ENCODE results near the gene MVB12B.

MVB12B gene

GRCh38 chr9:126363847-126364671 is 37.4 kb downstream of the MVB12B start:
- DNase-seq: no peak

GRCh38 chr9:126365780-126366179 is 39.2 kb downstream of the MVB12B start:
- no peak for DNase-seq

DNA sequence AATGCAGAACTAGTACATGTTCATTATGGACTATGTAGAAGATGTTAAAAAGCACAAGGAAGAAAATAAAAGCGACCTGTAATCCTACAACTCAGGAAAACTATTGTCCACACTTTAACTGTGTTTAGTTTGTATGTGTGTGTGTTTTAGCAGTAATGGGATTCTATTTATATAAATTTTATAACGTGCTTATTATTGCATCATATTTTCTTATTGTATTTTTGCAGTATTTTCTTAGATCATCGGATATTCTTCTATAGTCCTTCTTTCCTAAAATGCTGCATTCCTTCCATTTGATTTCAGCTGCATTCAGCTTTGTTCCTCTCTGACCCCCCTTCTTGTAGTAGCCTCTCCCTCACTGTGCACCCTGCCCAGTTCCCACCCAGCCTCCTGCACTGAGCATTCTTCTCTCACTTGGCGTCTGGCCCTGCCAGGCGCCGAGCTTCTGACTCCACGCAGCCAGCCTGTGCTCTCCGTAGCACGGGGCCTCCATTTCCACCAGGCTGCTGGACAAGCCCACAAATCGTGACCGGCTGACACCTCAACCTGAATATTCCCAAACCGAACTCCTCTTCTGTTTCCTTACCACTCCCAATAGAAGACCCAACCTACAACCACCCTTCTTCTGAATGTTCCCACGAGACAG is 39.9 kb downstream of the MVB12B start:
- DNase-seq: no peak

DNA sequence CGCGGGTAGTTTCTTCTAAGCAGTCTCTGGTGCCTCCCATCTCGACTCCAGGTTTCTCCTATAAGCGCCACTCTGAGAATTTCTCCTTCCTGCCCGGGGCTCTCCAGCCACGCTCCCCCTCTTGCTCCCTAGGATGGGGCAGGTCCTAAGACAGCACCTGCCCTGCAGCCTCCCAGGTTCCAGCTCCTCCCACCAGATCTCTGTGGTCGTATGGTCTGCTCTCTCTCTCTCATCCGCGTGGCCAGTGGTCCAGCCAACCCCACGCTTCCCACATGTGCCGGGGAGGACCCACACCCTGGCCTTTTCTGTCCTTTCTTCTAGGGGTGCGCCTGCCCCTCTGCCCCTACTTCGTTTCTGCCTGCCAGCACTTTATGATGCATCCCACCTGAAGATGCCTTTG is 40.5 kb downstream of the MVB12B start:
- DNase-seq: no peak

- no peak for DNase-seq
These were observed 41.0 kb downstream of the MVB12B start for GRCh38 chr9:126367616-126368015.

- DNase-seq: no peak
These were observed 41.4 kb downstream of the MVB12B start for GRCh38 chr9:126368020-126368419.

GRCh38 chr9:126371007-126371870 is 44.6 kb downstream of the MVB12B start:
- no peak for DNase-seq

GRCh38 chr9:126372716-126373115 is 46.1 kb downstream of the MVB12B start:
- no peak for DNase-seq

DNA sequence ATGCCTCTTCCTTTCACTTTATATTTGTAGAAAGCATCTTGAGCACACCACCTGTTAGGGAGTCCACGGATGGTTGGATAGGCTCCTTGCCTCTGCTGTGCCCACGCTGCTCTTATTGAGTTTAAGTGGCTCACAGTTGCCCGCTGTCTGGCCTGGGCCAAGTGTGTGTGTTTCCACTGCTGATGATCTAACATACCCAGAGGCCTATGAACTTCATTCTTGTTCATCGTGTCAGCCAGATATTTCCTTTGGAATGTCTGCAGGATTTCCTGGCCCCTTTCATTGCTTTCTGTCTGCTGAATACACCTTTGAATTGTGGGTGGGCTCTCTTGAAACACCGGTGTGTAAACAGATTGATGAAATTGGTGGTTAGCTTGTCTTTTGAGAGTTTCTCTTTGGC is 46.6 kb downstream of the MVB12B start:
- no peak for DNase-seq

DNA sequence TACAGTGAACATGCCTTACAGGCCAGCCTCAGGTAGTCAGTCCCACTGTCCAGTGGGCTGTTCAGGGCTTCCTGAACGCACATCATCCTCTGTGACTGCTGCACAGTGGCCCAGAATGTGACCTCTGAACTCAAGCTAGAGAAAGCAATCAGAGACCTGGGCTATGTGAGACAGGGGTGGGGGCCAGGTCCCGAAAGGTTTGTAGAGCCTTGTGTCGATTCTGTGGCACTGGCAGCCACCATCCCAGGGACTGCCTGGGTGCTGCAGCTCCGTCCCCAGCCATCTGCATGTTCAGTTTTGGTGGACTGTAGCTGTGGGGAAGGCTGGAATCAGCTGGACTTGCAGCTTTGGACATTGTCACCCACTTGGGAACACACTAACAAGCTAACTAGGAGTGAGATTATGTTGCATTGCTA is 47.7 kb downstream of the MVB12B start:
- no peak for DNase-seq

GRCh38 chr9:126375386-126375785 is 48.8 kb downstream of the MVB12B start:
- no peak for DNase-seq

GRCh38 chr9:126376311-126377175 is 49.9 kb downstream of the MVB12B start:
- DNase-seq: no peak

DNA sequence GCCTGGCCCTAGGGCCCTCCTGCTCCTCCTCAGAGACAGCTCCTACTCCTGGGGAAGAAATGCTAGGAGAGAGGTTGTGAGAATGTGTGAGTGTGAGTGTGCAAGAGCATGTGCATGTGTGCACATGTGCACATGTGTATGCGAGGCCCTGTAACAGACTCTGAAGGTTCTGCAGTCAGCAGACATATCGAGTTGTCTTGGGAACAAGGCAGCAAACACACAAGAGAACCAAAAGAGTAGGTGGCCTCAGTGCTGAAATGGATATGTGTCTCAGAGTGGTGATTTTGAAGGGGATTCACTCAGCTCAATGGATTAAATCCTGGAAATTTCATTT is 50.5 kb downstream of the MVB12B start:
- no peak for DNase-seq

- no peak for DNase-seq
These were observed 50.9 kb downstream of the MVB12B start for GRCh38 chr9:126377536-126377935.

GRCh38 chr9:126378761-126379160 is 52.1 kb downstream of the MVB12B start:
- no peak for DNase-seq

DNA sequence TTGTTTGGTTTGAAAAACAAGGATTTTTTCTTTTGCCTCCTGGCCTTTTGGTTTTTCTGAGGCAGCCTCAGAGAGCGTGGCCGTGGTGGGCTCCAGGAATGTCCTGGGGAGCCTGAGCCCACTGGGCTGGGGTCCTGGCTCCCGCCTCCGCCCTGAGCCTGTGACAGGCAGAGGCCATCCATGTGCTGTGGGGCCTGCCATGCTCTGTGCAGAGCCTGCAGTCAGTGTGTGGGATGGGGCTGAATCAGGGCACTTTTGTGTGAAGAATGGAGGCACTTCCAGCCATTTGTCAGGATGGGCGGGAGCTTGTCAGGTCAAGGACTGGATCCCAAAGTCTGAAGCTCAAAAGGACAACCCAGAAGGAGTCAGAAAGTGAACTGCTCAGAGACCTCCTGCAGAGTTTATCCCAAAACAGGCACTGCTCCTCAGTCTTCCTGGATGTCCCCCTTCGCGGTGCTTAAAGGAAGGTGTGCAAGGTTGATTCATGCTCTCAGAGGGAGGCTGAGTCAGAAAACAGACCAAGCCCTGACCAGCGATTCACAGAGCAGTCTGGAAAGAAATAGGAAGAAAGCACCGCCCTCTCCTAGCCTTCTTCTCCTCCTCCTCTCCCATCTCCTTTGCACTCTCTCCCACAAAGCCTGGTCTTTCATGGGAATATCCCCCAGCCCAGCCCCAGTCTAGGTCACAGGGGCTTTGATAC is 53.2 kb downstream of the MVB12B start:
- DNase-seq: no peak

GRCh38 chr9:126380447-126380846 is 53.8 kb downstream of the MVB12B start:
- no peak for DNase-seq

DNA sequence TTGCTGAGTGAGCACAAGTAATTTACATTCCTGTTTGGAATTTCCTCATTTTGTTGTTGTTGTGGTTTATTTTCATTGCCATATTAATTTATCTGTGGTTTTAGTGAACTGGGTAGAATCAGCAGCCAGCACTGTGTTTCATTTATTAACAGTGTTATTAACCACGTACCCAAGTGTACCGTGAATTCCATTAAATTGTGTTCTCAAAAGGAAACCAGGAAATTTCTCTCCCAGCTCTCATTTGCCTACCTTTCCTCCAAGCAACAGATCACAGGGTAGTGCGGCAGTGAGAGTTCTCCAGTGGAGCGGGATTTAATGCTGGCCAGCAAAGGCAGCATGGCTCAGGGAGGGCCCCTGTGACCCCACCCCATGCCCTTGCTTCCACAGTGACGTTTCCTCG is 54.6 kb downstream of the MVB12B start:
- DNase-seq: no peak

GRCh38 chr9:126383406-126384046 is 56.9 kb downstream of the MVB12B start:
- DNase-seq: no peak

DNA sequence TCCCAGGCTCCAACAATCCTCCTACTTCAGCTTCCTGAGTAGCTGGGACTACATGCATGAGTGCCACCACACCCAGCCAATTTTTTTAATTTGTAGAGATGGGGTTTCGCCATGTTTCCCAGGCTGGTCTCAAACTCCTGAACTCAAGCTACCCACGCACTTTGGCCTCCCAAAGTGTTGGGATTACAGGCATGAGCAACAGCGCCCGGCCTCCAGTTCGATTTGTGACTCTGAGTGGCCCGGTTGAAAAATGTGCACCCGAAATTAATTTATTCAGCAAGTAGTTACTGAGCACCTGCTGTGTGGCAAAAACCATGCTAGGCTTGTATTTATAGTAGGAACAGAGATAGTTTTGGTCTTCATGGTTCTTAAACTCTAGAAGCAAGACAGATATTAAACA is 58.3 kb downstream of the MVB12B start:
- DNase-seq: no peak

DNA sequence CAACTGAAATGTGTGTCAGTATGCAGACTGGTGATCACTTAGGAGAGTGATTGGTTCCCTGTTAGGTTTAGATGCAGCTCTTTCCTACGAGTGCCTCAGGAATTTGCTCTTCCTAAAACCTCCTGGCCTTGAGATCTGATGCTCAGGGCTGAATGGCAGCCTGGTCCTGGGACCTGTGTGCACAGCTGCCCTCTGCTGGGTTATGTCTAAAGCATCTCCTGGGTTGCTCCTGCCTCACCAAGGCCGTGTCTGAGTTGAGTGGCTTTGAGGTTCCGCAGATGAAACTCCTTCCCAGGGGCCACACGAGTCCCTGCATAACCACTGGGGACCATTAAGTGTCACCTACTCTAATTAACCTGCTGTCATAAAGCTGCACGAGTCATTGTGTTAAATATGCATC is 59.5 kb downstream of the MVB12B start:
- no peak for DNase-seq

GRCh38 chr9:126386776-126387175 is 60.1 kb downstream of the MVB12B start:
- no peak for DNase-seq
